ENCODE data around the gene KIAA0319L. TPM values are rescaled to one million over a fixed set of nuclear protein-coding genes. Genes with fewer than 3 reads are reported as not detected.

Gene KIAA0319L
- polyA plus RNA-seq (2012; ENCODE audit: missing spikeins) = 22.1 TPM

DNA sequence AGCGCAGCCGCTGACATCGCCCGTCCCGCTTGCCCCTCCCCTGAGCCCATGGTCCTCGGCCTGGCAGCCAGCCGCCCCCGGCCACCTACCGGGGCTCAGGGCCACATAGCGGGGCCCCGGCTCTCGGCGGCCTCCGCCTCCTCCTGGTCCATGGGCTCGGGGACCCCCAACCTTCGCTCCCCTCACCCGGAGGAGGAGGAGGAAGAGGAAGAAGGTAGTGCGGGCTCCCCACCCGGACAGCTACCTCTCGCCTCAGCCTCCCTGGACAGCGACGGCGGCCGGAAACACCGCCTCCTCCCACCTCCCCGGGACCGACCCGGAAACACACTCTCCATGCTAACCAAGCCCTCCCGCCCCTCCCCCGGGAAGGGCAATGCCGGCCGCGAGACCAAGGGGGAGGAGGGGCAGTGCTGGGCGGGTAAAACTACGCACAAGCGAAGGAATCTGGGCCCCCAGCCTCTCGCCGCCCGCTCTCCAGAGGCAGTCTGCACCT lies at the start of gene KIAA0319L:
Gene KIAA0319L (minus strand): TSS at position 286 of the 493 bp plus-strand sequence. CDS start 2,912 bp downstream, outside the sequence.
- TF ChIP-seq TAF1 (IDR thresholded peaks at IDR 0.05; ENCODE audit: borderline replicate concordance, low read depth, low read length) (no peak), POLR2AphosphoS5 (IDR thresholded peaks at IDR 0.05; ENCODE audit: low read depth, low read length) (no peak; the same call in 1 of the 2 replicates), POLR2A (IDR thresholded peaks at IDR 0.05; ENCODE audit: low read depth, low read length) (no peak)
- DNase-seq (ENCODE audit: insufficient read length) (peak; percentile 85), FAIRE-seq (no peak)

GRCh38 chr1:35605867-35606182 lies 48.6 kb upstream of the KIAA0319L start:
- TF ChIP-seq TAF1 (IDR thresholded peaks at IDR 0.05; ENCODE audit: borderline replicate concordance, low read depth, low read length) (no peak), POLR2A (IDR thresholded peaks at IDR 0.05; ENCODE audit: low read depth, low read length) (no peak), POLR2AphosphoS5 (IDR thresholded peaks at IDR 0.05; ENCODE audit: low read depth, low read length) (no peak)
- no peak for FAIRE-seq

GRCh38 chr1:35605071-35605866 lies 48.1 kb upstream of the KIAA0319L start:
- TF ChIP-seq TAF1 (IDR thresholded peaks at IDR 0.05; ENCODE audit: borderline replicate concordance, low read depth, low read length) = no peak
- TF ChIP-seq POLR2AphosphoS5 (IDR thresholded peaks at IDR 0.05; ENCODE audit: low read depth, low read length) = no peak
- TF ChIP-seq POLR2A (IDR thresholded peaks at IDR 0.05; ENCODE audit: low read depth, low read length) = no peak
- DNase-seq (ENCODE audit: insufficient read length) (no peak), FAIRE-seq (no peak)

More at GRCh38 chr1:35605867-35606182, 48.6 kb upstream of the KIAA0319L start:
- DNase-seq (ENCODE audit: insufficient read length) = no peak

DNA sequence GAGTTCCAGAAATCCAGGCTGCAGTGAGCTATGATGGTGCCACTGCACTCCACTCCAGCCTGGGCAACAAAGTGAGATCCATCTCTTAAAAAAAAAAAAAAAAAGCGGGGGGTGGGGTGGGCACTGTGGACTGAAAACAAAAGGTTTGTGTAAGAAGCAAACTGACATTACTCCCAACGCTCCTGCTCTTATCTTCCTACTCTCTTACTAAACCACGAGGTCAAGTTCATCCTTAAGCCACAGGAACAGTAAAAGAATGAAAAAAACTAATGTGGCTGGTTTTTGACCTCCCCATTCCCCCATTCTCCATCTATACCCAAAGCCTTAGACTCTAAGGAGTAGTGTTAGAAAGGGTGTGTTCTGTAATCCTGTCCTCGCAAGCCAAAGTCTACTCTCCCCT lies 46.7 kb upstream of the KIAA0319L start:
- TF ChIP-seq POLR2A (IDR thresholded peaks at IDR 0.05; ENCODE audit: low read depth, low read length) = no peak
- TF ChIP-seq TAF1 (IDR thresholded peaks at IDR 0.05; ENCODE audit: borderline replicate concordance, low read depth, low read length) = no peak
- no peak for TF ChIP-seq POLR2AphosphoS5 (IDR thresholded peaks at IDR 0.05; ENCODE audit: low read depth, low read length)
- FAIRE-seq = no peak
- DNase-seq (ENCODE audit: insufficient read length) = no peak

- TF ChIP-seq TAF1 (IDR thresholded peaks at IDR 0.05; ENCODE audit: borderline replicate concordance, low read depth, low read length) (no peak), POLR2A (IDR thresholded peaks at IDR 0.05; ENCODE audit: low read depth, low read length) (no peak), POLR2AphosphoS5 (IDR thresholded peaks at IDR 0.05; ENCODE audit: low read depth, low read length) (no peak)
- no peak for DNase-seq (ENCODE audit: insufficient read length)
- FAIRE-seq = no peak
Measured at GRCh38 chr1:35603468-35603867, 46.3 kb upstream of the KIAA0319L start.

GRCh38 chr1:35600593-35600992 lies 43.4 kb upstream of the KIAA0319L start:
- TF ChIP-seq POLR2A (IDR thresholded peaks at IDR 0.05; ENCODE audit: low read depth, low read length) (no peak), TAF1 (IDR thresholded peaks at IDR 0.05; ENCODE audit: borderline replicate concordance, low read depth, low read length) (no peak), POLR2AphosphoS5 (IDR thresholded peaks at IDR 0.05; ENCODE audit: low read depth, low read length) (no peak)
- FAIRE-seq (no peak), DNase-seq (ENCODE audit: insufficient read length) (no peak)

GRCh38 chr1:35599411-35599810 lies 42.2 kb upstream of the KIAA0319L start:
- FAIRE-seq (no peak), DNase-seq (ENCODE audit: insufficient read length) (no peak)
- TF ChIP-seq POLR2AphosphoS5 (IDR thresholded peaks at IDR 0.05; ENCODE audit: low read depth, low read length) = 0 out of 2 replicates have a peak, but pooled peaks have one; percentile 7
- TF ChIP-seq POLR2A (IDR thresholded peaks at IDR 0.05; ENCODE audit: low read depth, low read length) = no peak
- no peak for TF ChIP-seq TAF1 (IDR thresholded peaks at IDR 0.05; ENCODE audit: borderline replicate concordance, low read depth, low read length)

DNA sequence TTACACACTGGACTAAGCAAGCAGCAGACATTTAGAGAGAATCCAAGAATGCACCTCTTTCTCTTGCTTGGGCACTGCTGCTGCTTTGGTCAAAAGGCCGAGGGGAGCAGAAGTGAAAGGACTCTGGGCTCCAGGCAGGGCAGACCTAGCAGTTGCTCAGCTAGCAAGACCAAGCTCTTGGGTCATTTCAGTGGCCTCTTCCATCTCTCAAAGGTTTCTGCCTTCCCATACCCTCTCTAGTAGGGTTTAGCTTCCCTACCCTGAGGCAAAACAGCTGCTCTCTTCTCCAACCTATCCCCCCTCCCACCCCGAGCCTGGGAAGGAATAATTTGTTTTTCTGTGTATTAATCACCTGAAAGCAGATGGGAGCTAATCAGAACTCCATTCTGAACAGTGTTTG lies 41.7 kb upstream of the KIAA0319L start:
- TF ChIP-seq POLR2A (IDR thresholded peaks at IDR 0.05; ENCODE audit: low read depth, low read length) = no peak
- TF ChIP-seq TAF1 (IDR thresholded peaks at IDR 0.05; ENCODE audit: borderline replicate concordance, low read depth, low read length) = no peak
- TF ChIP-seq POLR2AphosphoS5 (IDR thresholded peaks at IDR 0.05; ENCODE audit: low read depth, low read length) = peak; percentile 32; the same call in 1 of the 2 replicates
- FAIRE-seq = no peak
- no peak for DNase-seq (ENCODE audit: insufficient read length)

- DNase-seq (ENCODE audit: insufficient read length) = no peak
- no peak for FAIRE-seq
- no peak for TF ChIP-seq POLR2A (IDR thresholded peaks at IDR 0.05; ENCODE audit: low read depth, low read length)
- TF ChIP-seq POLR2AphosphoS5 (IDR thresholded peaks at IDR 0.05; ENCODE audit: low read depth, low read length) = peak; percentile 30; the same call in 1 of the 2 replicates
Measured at GRCh38 chr1:35597870-35598269, 40.7 kb upstream of the KIAA0319L start.

- no peak for DNase-seq (ENCODE audit: insufficient read length)
- FAIRE-seq = no peak
- TF ChIP-seq POLR2A (IDR thresholded peaks at IDR 0.05; ENCODE audit: low read depth, low read length) (no peak), TAF1 (IDR thresholded peaks at IDR 0.05; ENCODE audit: borderline replicate concordance, low read depth, low read length) (no peak), POLR2AphosphoS5 (IDR thresholded peaks at IDR 0.05; ENCODE audit: low read depth, low read length) (no peak)
Measured at GRCh38 chr1:35595684-35596083, 38.5 kb upstream of the KIAA0319L start.

DNA sequence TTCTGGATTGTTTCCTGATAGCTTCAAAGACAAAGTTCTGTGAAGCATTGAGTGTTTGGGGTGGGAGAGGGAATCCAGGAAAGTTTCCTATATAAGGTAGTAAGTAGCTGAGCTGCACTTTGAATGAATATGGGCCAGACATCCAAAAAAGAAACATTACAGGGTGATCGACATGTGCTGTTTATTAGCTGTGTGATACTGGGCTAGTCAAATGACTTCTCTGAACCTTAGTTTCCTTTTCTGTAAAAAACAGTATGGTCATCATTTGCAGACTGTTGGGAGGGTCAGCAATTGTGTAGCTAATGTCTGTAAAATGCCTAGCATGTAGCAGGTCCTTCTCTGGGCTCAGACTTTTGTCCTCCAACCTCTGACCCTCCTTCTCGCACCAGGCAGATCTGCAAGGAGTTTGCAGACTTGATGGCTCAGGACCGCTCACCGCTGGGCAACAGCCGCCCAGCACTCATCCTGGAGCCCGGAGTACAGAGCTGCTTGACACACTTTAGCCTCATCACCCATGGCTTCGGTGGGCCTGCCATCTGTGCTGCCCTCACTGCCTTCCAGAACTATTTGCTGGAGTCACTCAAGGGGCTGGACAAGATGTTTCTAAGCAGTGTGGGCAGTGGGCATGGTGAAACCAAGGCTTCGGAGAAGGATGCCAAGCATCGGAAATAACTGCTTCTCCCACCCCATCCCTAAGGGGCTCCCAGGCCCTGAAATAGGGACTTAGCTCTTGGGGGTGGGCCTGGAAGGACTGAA lies 37.0 kb upstream of the KIAA0319L start:
- DNase-seq (ENCODE audit: insufficient read length) = no peak
- FAIRE-seq = no peak
- no peak for TF ChIP-seq POLR2AphosphoS5 (IDR thresholded peaks at IDR 0.05; ENCODE audit: low read depth, low read length)
- TF ChIP-seq TAF1 (IDR thresholded peaks at IDR 0.05; ENCODE audit: borderline replicate concordance, low read depth, low read length) = no peak
- TF ChIP-seq POLR2A (IDR thresholded peaks at IDR 0.05; ENCODE audit: low read depth, low read length) = no peak
